Body of pancreas (tissue), 4 donors: ENCODE results near the gene NRF1. TPM values are rescaled to one million over a fixed set of nuclear protein-coding genes. Genes with fewer than 3 reads are reported as not detected.

Experiments used
- ATAC-seq: fragments of 150-250 bp; one replicate; pipeline ENCODE4 v1.9.1; 2016
- DNase-seq, 4 donors: peaks; one replicate each; pipeline ENCODE4 v3.0.0-alpha.2; 2019
- H3K27ac ChIP-seq, 4 donors: fragments of 200-600 bp; sonication (generic); 1 replicate in 3 of 4; 2 replicates in 1 of 4; pipeline versions ENCODE4 v1.5.1 to v1.6.1; 2016 to 2019; ENCODE audit warnings: mild to moderate bottlenecking in 1 of 4, mixed read lengths in 1 of 4, moderate library complexity in 1 of 4
- H3K27me3 ChIP-seq, 2 donors: fragments of 200-600 bp; sonication (generic); one replicate each; pipeline ENCODE4 v1.6.0; 2016; ENCODE audit warnings: mild to moderate bottlenecking in 1 of 2
- H3K36me3 ChIP-seq, 2 donors: fragments of 200-600 bp; sonication (generic); replicated peaks in 1 of 2; 2 replicates each; pipeline ENCODE4 v1.5.1; 2016; ENCODE audit warnings: low read depth in 2 of 2; ENCODE audit not compliant: insufficient read depth in 1 of 2
- H3K4me1 ChIP-seq: fragments of 200-600 bp; sonication (generic); one replicate; pipeline ENCODE4 v1.6.0; 2016
- H3K4me3 ChIP-seq, 2 donors: fragments of 200-600 bp; sonication (generic); 1 replicate in 1 of 2; 2 replicates in 1 of 2; pipeline ENCODE4 v1.5.1; 2016 to 2019
- H3K9me3 ChIP-seq, 3 donors: fragments of 200-600 bp; sonication (generic); 1 replicate in 2 of 3; 2 replicates in 1 of 3; pipeline ENCODE4 v1.5.1; 2016
- POLR2A ChIP-seq, 3 donors: fragments of 450-650 bp; IDR thresholded peaks; one replicate each; pipeline ENCODE4 v1.6.1; 2016; ENCODE audit warnings: antibody characterized with exemption in 3 of 3, mild to moderate bottlenecking in 2 of 3
- WGBS, 2 donors: methylation state at CpG; one replicate each; pipeline ENCODE4 v1.1.5; 2017; 5-methylcytosine and 5-hydroxymethylcytosine counted together
- intact Hi-C: fragments of 100-400 bp; cut with DNase I; formaldehyde crosslinking; loops from one replicate; pipeline ENCODE4 v1.15.1; 2023
- total RNA-seq, 2 donors: library from RNA; depleted of rRNA; stranded (reverse); fragments of >200 nt; gene quantifications; one replicate each; pipeline ENCODE4 v1.1.0, GENCODE V29; 2016
- TF ChIP-seq, protein P1 (sequence below), 7 experiments: fragments of 450-650 bp in 4 of 7; fragments of 200-600 bp in 3 of 7; sonication (generic) in 3 of 7; IDR thresholded peaks; one replicate each; pipeline ENCODE4 v1.5.1; 2016 to 2019; ENCODE audit warnings: antibody characterized with exemption in 7 of 7

Gene NRF1
- total RNA-seq, 2 donors from 2014 or later = 10.1 to 11.9 TPM

GRCh38 chr7:129649128-129649690 is 37.7 kb downstream of the NRF1 start:
- Histone ChIP-seq H3K4me1 (no peaks in the 10 kb centered on the region), H3K9me3 (no peaks in the 10 kb centered on the region), H3K4me3 (no peak overlapping the region), H3K27me3 (no peaks in the 10 kb centered on the region), H3K27ac (no peak overlapping the region), H3K36me3 (no peaks in the 10 kb centered on the region)
- TF ChIP-seq, protein P1, sequence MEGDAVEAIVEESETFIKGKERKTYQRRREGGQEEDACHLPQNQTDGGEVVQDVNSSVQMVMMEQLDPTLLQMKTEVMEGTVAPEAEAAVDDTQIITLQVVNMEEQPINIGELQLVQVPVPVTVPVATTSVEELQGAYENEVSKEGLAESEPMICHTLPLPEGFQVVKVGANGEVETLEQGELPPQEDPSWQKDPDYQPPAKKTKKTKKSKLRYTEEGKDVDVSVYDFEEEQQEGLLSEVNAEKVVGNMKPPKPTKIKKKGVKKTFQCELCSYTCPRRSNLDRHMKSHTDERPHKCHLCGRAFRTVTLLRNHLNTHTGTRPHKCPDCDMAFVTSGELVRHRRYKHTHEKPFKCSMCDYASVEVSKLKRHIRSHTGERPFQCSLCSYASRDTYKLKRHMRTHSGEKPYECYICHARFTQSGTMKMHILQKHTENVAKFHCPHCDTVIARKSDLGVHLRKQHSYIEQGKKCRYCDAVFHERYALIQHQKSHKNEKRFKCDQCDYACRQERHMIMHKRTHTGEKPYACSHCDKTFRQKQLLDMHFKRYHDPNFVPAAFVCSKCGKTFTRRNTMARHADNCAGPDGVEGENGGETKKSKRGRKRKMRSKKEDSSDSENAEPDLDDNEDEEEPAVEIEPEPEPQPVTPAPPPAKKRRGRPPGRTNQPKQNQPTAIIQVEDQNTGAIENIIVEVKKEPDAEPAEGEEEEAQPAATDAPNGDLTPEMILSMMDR (IDR thresholded peaks at IDR 0.05) = no peak
- TF ChIP-seq POLR2A (IDR thresholded peaks at IDR 0.05) = no peak
- no peak for DNase-seq
- no peak for ATAC-seq
- WGBS, 2 donors = 47 to 57% methylated on average over 1 of the region's 1 CpG
- intact Hi-C loops = no loop called here

GRCh38 chr7:129650056-129650758 is 38.7 kb downstream of the NRF1 start:
- intact Hi-C loops = no loop called here
- no peak for DNase-seq

GRCh38 chr7:129652914-129653313 is 41.4 kb downstream of the NRF1 start:
- DNase-seq (no peak), ATAC-seq (no peak)
- intact Hi-C loops = no loop called here
- Histone ChIP-seq H3K27me3 (no peaks in the 10 kb centered on the region), H3K4me1 (no peaks in the 10 kb centered on the region), H3K4me3 (no peak overlapping the region), H3K36me3 (peaks cover 0 to 3% of the 10 kb centered on the region in 2 donors), H3K27ac (no peak overlapping the region), H3K9me3 (no peaks in the 10 kb centered on the region)
- WGBS, 2 donors = 81 to 90% methylated on average over 1 of the region's 1 CpG
- TF ChIP-seq, protein P1 (IDR thresholded peaks at IDR 0.05) = no peak
- TF ChIP-seq POLR2A (IDR thresholded peaks at IDR 0.05) = no peak

More at GRCh38 chr7:129650056-129650758, 38.7 kb downstream of the NRF1 start:
- Histone ChIP-seq H3K36me3 (no peaks in the 10 kb centered on the region), H3K27me3 (no peaks in the 10 kb centered on the region), H3K4me1 (no peaks in the 10 kb centered on the region), H3K4me3 (no peak overlapping the region), H3K27ac (no peak overlapping the region), H3K9me3 (no peaks in the 10 kb centered on the region)
- 81 to 90% methylated on average over 5 of the region's 5 CpGs for WGBS, 2 donors
- ATAC-seq = no peak
- TF ChIP-seq, protein P1 (IDR thresholded peaks at IDR 0.05) = no peak
- no peak for TF ChIP-seq POLR2A (IDR thresholded peaks at IDR 0.05)

DNA sequence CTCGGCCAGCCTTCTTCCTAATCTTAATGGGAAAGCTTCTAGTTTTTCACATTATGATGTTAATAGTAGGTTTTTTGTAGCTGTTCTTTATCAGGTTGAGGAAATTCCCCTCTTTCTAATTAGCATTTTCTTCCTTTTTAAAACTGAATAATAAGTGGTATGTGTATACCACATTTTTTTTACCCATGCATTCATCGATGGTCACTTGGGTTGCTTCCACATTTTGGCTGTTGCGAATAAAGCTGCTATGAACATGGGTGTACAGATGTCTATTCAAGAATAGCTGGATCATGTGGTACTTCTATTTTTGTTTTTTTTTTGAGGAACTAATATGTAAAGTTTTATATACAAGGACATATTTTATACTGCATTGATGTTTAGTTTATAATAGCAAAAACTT is 44.3 kb downstream of the NRF1 start:
- no peak for ATAC-seq
- H3K4me3 ChIP-seq = no peak overlapping the region
- H3K36me3 ChIP-seq = peaks cover 0 to 6% of the 10 kb centered on the region in 2 donors
- H3K9me3 ChIP-seq = no peaks in the 10 kb centered on the region
- intact Hi-C loops = no loop called here
- DNase-seq = no peak
- H3K27me3 ChIP-seq = no peaks in the 10 kb centered on the region
- WGBS, 2 donors = 88 to 89% methylated on average over 3 of the region's 3 CpGs
- no peaks in the 10 kb centered on the region for H3K4me1 ChIP-seq
- TF ChIP-seq POLR2A (IDR thresholded peaks at IDR 0.05) = no peak
- TF ChIP-seq, protein P1 (IDR thresholded peaks at IDR 0.05) = no peak
- no peak overlapping the region for H3K27ac ChIP-seq
